HFFc6 (cell line): ENCODE results near the gene SH3PXD2B. TPM values are rescaled to one million over a fixed set of nuclear protein-coding genes. Genes with fewer than 3 reads are reported as not detected.
"Not testable (repeated sequence)": the region's sequence is repeated elsewhere in the genome, so short reads cannot be mapped to it uniquely, and the experiment has no call there.

ENCODE experiments used
- DNase-seq: peaks from one replicate; pipeline ENCODE4 v3.0.0-alpha.2; 2018
- H3K27ac Mint-ChIP-seq: 2 replicates; pipeline ENCODE4 v1.8.0; 2020; ENCODE audit warnings: mild to moderate bottlenecking, mixed read lengths
- H3K27me3 Mint-ChIP-seq: 2 replicates; pipeline ENCODE4 v1.8.0; 2021; ENCODE audit warnings: mild to moderate bottlenecking, moderate library complexity, mixed read lengths; ENCODE audit not compliant: insufficient read depth
- H3K36me3 Mint-ChIP-seq: 2 replicates; pipeline ENCODE4 v1.8.0; 2021; ENCODE audit warnings: low read depth, mixed read lengths
- H3K4me1 Mint-ChIP-seq: 2 replicates; pipeline ENCODE4 v1.8.0; 2020; ENCODE audit warnings: low read depth, mixed read lengths
- H3K4me3 Mint-ChIP-seq: 2 replicates; pipeline ENCODE4 v1.8.0; 2020; ENCODE audit warnings: mild to moderate bottlenecking, moderate library complexity, mixed read lengths
- H3K9me3 Mint-ChIP-seq: 2 replicates; pipeline ENCODE4 v1.8.0; 2020; ENCODE audit warnings: mild to moderate bottlenecking, mixed read lengths
- total RNA-seq, 6 experiments: library from RNA; stranded (reverse); fragmentation: NEBNext Ultra II Directional; extraction: Animal tissue kit (Norgen Biotek cat#: 25700); gene quantifications; 2 replicates in 1 of 6; 3 replicates in 5 of 6; pipeline ENCODE4 v1.2.3, GENCODE V29; 2021
- TF ChIP-seq, protein P1 (sequence below): fragments of 200-600 bp; sonication (generic); IDR thresholded peaks from 2 replicates; pipeline ENCODE4 v1.5.0; 2021; ENCODE audit warnings: antibody characterized with exemption, mild to moderate bottlenecking

SH3PXD2B gene
- total RNA-seq, 6 experiments from 2014 or later: 12.4 to 28.4 (median 24.3) TPM

GRCh38 chr5:172405226-172406107 is 48.9 kb downstream of the SH3PXD2B start:
- Mint-ChIP-seq H3K4me3 (no peak overlapping the region), H3K4me1 (peaks cover 39% of the 10 kb centered on the region), H3K36me3 (peaks cover 17% of the 10 kb centered on the region), H3K27me3 (no peaks in the 10 kb centered on the region), H3K9me3 (no peaks in the 10 kb centered on the region), H3K27ac (no peak overlapping the region)
- TF ChIP-seq, protein P1, sequence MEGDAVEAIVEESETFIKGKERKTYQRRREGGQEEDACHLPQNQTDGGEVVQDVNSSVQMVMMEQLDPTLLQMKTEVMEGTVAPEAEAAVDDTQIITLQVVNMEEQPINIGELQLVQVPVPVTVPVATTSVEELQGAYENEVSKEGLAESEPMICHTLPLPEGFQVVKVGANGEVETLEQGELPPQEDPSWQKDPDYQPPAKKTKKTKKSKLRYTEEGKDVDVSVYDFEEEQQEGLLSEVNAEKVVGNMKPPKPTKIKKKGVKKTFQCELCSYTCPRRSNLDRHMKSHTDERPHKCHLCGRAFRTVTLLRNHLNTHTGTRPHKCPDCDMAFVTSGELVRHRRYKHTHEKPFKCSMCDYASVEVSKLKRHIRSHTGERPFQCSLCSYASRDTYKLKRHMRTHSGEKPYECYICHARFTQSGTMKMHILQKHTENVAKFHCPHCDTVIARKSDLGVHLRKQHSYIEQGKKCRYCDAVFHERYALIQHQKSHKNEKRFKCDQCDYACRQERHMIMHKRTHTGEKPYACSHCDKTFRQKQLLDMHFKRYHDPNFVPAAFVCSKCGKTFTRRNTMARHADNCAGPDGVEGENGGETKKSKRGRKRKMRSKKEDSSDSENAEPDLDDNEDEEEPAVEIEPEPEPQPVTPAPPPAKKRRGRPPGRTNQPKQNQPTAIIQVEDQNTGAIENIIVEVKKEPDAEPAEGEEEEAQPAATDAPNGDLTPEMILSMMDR: no peak
- DNase-seq: no peak

- Mint-ChIP-seq H3K9me3 (no peaks in the 10 kb centered on the region), H3K36me3 (peaks cover 19% of the 10 kb centered on the region), H3K4me1 (peaks cover 39% of the 10 kb centered on the region), H3K4me3 (no peak overlapping the region), H3K27ac (no peak overlapping the region), H3K27me3 (no peaks in the 10 kb centered on the region)
- no peak for DNase-seq
- TF ChIP-seq, protein P1: no peak
Observed at GRCh38 chr5:172404746-172405145, 49.6 kb downstream of the SH3PXD2B start.

GRCh38 chr5:172403817-172404216 is 50.5 kb downstream of the SH3PXD2B start:
- Mint-ChIP-seq H3K36me3 (peaks cover 21% of the 10 kb centered on the region), H3K4me1 (peaks cover 37% of the 10 kb centered on the region), H3K27ac (no peak overlapping the region), H3K9me3 (no peaks in the 10 kb centered on the region), H3K4me3 (no peak overlapping the region), H3K27me3 (no peaks in the 10 kb centered on the region)
- TF ChIP-seq, protein P1: no peak
- DNase-seq: no peak

DNA sequence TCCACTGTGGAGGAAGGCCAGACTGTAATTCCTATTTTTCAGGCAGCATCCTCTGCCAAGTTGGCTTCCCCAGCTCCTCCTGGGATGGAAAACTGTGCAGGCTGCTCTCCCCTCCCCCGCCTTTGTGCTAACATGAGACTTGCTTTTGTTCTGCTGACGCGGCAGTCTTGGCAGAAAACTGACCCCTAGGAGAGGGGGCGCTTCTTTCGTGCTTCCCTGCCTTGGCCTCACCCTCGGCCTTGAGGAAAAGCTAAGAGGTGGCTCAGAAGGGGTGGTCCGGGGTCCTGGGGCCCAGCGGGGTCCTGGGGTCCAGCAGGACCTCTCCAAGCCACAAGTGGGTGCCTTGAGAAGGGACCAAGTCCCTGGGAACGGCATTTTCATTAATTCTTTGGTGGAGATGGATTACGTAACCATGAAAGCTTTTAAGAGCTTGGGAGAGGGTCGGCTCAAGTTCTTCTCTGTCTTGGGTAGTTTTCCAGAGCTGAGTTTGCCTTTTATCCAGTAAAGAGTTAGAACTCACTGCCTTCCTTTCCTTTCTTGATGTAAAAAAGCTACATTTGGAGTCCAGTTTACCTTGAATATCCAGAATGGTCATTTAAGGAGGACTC is 51.0 kb downstream of the SH3PXD2B start:
- TF ChIP-seq, protein P1: no peak
- no peaks in the 10 kb centered on the region for H3K9me3 Mint-ChIP-seq
- peaks cover 24% of the 10 kb centered on the region for H3K36me3 Mint-ChIP-seq
- peaks cover 37% of the 10 kb centered on the region for H3K4me1 Mint-ChIP-seq
- no peak overlapping the region for H3K27ac Mint-ChIP-seq
- H3K27me3 Mint-ChIP-seq: no peaks in the 10 kb centered on the region
- no peak overlapping the region for H3K4me3 Mint-ChIP-seq
- DNase-seq: no peak

- H3K36me3 Mint-ChIP-seq: peaks cover 31% of the 10 kb centered on the region
- peaks cover 30% of the 10 kb centered on the region for H3K4me1 Mint-ChIP-seq
- H3K27ac Mint-ChIP-seq: no peak overlapping the region; the same call in 1 of the 2 replicates
- H3K9me3 Mint-ChIP-seq: peaks cover 4% of the 10 kb centered on the region
- H3K27me3 Mint-ChIP-seq: no peaks in the 10 kb centered on the region
- DNase-seq: no peak
- no peak overlapping the region for H3K4me3 Mint-ChIP-seq
- TF ChIP-seq, protein P1: no peak
Observed at GRCh38 chr5:172402531-172403188, 51.7 kb downstream of the SH3PXD2B start.

- H3K27me3 Mint-ChIP-seq, H3K27ac Mint-ChIP-seq, DNase-seq, H3K4me3 Mint-ChIP-seq: not testable (repeated sequence)
- H3K4me1 Mint-ChIP-seq: peaks cover 24% of the 10 kb centered on the region
- H3K36me3 Mint-ChIP-seq: peaks cover 37% of the 10 kb centered on the region
- peaks cover 11% of the 10 kb centered on the region for H3K9me3 Mint-ChIP-seq
Observed at GRCh38 chr5:172402031-172402430, 52.3 kb downstream of the SH3PXD2B start.
